ENCODE data around the gene TRIM66.

The TRIM66 gene

DNA sequence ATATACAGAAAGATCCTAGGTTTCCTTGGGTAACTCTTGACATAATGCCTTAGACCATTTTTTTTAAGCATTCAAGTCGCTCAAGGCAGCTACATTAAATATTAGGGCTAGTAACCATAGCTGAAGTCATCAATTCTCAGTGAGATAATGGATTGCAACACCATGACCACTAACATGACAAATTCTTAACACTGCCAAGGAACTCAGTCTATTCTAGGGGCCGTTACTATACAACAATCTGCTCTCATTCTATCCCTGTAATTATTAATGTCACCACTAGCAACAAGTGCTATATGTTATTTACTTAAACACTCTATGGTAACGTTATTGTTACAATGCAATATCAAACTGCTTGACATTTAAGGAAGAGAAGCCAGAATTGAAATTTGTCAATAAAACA, 85.3 kb downstream of the TRIM66 start:
- DNase-seq (ENCODE audit: low read depth) = no peak
- H3K4me3 ChIP-seq (ENCODE audit: low read depth, low read length) = no peak overlapping the region
- TF ChIP-seq, protein P1, sequence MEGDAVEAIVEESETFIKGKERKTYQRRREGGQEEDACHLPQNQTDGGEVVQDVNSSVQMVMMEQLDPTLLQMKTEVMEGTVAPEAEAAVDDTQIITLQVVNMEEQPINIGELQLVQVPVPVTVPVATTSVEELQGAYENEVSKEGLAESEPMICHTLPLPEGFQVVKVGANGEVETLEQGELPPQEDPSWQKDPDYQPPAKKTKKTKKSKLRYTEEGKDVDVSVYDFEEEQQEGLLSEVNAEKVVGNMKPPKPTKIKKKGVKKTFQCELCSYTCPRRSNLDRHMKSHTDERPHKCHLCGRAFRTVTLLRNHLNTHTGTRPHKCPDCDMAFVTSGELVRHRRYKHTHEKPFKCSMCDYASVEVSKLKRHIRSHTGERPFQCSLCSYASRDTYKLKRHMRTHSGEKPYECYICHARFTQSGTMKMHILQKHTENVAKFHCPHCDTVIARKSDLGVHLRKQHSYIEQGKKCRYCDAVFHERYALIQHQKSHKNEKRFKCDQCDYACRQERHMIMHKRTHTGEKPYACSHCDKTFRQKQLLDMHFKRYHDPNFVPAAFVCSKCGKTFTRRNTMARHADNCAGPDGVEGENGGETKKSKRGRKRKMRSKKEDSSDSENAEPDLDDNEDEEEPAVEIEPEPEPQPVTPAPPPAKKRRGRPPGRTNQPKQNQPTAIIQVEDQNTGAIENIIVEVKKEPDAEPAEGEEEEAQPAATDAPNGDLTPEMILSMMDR (IDR thresholded peaks at IDR 0.05; ENCODE audit: control insufficient read depth, extremely low read depth, insufficient read depth) = no peak

DNA sequence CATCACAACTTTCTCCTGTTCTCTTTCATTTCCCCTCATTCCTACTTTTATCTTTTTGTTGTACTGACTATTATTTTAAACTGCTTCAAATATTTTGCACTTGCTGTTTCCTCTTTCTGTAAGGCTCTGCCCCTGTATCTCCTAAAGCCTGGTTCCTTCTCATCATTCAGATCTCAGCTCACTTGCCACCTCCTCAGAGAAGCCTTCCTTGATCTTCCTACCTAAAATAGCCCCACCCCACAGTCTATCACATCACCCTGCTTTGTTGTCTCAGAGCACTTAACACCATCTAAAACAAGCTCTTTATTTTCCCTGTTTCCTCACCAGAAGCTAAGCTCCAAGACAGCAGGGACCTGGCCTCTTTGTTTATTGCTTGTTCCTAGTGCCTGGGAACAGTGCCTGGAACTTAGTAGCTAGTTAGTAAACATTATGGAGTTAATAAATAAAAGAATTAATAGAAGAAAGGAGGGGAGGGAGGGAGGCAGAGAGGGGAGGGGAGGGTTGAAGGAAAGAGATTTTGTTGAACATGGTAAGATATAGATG, 85.9 kb downstream of the TRIM66 start:
- TF ChIP-seq, protein P1 (IDR thresholded peaks at IDR 0.05; ENCODE audit: control insufficient read depth, extremely low read depth, insufficient read depth) = no peak
- peak; percentile 59 for DNase-seq (ENCODE audit: low read depth)
- no peak overlapping the region for H3K4me3 ChIP-seq (ENCODE audit: low read depth, low read length)

DNA sequence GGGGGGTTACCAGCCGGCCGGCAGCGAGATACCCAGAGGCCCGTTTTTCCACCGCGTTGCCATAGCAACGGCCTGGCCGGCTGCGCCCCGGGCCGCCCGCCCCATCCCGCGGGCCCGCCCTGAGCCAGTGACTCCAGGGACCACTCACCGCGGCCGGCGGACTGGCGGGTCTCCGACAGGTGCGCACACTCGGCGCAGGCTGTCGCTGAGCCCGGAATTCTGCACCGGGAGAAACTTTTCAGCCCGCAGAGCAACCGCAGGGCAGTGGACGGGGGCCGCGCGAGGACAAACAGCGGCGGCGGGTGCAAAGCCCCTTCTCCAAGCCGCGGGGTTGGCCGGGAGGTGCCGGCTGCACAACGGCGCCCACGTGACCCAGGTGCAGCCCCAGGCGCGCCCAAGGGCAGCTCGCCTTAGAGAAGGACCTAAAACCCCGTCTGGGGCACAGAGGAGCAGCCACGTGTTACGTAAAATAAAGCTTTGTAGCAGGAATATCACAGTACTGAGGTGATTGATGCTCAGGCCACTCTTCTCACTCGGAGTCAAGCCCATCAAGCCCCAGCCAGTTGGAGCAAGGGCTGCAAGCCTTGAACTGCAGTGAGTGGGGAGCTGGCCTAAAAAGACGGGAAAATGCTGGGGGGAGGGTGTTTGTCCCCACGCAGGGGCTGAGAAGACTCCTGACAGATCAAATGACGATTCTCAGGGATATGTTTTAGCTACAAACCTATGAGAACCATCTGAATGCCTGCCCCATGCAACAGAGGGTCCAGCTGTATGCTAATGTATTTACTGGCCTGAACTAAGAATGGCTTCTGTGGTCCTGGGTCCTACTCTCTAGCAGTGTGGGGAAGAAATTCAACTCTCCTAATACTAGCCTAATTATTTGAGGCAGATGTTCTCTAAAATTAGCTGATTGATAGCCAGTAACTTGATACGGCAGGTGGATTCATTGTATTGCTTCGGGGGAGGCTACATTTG, 88.2 kb downstream of the TRIM66 start, which contains the start of gene STK33:
Gene STK33 (minus strand): TSS at position 294 of the 975 bp plus-strand sequence. CDS start 119,323 bp downstream, outside the sequence.
- peak within 1 kb of the TSS; percentile 76 for H3K4me3 ChIP-seq (ENCODE audit: low read depth, low read length)
- no peak for DNase-seq (ENCODE audit: low read depth)
- TF ChIP-seq, protein P1 (IDR thresholded peaks at IDR 0.05; ENCODE audit: control insufficient read depth, extremely low read depth, insufficient read depth) = no peak

DNA sequence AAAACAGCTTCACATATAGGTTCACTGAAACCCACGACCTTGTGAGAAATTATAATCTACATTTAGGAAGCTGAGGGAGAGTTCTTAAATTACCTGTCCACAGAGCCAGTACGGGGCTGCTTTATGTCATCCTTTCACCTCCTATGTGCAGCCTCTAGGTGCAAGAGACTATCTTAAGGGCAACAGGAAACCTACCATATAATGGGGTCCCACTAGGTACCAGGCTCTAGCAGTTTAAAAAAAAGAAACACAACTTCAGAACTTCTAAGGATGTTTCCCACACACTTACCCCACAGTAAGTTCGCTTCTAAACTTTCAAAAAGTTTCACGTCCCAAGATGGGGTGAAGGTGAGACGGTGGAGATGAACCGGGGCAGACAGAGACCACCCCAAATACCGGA, 89.0 kb downstream of the TRIM66 start:
- peak overlapping the region; percentile 76 for H3K4me3 ChIP-seq (ENCODE audit: low read depth, low read length)

DNA sequence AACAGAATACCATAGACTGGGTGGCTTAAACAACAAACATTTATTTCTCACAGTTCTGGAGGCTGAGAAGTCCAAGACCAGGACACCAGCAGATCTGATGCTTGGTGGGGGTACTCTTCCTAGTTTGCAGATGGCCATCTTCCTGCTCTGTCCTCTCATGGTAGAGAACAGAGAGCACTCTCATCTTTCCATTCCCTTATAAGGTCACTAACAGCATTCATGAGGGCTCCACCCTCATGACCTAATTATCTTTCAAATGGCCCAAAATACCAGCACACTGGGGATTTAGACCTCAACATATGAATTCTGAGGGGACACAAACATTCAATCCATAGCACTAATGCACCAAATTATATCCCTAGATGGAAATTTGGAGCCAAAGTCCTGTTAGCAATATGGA, 94.5 kb downstream of the TRIM66 start:
- no peak for DNase-seq (ENCODE audit: low read depth)
- H3K4me3 ChIP-seq (ENCODE audit: low read depth, low read length) = no peak overlapping the region
- TF ChIP-seq, protein P1 (IDR thresholded peaks at IDR 0.05; ENCODE audit: control insufficient read depth, extremely low read depth, insufficient read depth) = no peak

More for the DNA sequence above, 89.0 kb downstream of the TRIM66 start:
- TF ChIP-seq, protein P1 (IDR thresholded peaks at IDR 0.05; ENCODE audit: control insufficient read depth, extremely low read depth, insufficient read depth) = no peak
- DNase-seq (ENCODE audit: low read depth) = no peak

DNA sequence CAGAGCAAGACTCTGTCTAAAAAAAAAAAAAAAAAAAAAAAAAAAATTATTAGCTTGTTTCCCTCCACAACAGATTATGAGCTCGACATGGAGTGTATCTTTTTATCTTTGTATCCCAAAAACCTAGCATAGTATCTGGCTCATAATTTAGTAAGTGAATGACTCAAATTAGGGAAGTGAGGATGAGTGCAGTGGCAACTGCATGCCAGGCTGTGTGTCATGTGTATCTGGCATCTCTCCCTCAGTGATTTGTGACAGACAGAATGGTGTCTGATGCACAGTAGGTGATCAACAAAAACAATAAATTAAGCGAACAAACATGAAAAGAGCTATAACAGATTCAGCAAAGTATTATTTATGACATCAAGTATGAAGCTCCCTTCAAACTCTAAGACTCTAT, 95.7 kb downstream of the TRIM66 start:
- no peak for DNase-seq (ENCODE audit: low read depth)
- TF ChIP-seq, protein P1 (IDR thresholded peaks at IDR 0.05; ENCODE audit: control insufficient read depth, extremely low read depth, insufficient read depth) = no peak
- no peak overlapping the region for H3K4me3 ChIP-seq (ENCODE audit: low read depth, low read length)
